H1 (cell line): ENCODE results near the gene UBL4A. TPM values are rescaled to one million over a fixed set of nuclear protein-coding genes. Genes with fewer than 3 reads are reported as not detected.
A peak's percentile ranks its signal among the peaks of the same experiment; 100 is the strongest.

Experiments used
- CTCF ChIA-PET: fragments of 300-600 bp; sonication (Branson Sonifier 250); formaldehyde crosslinking; loops from one replicate; lab custom pipeline; 2021; ENCODE audit not compliant: partially characterized antibody; lab: Charles Lee
- POLR2A ChIA-PET: fragments of 300-600 bp; sonication (Branson Sonifier 250); formaldehyde crosslinking; loops from one replicate; lab custom pipeline; 2021; ENCODE audit warnings: inconsistent platforms; ENCODE audit not compliant: partially characterized antibody; lab: Charles Lee
- DNase-seq, 2 experiments: peaks; one replicate each; pipeline versions ENCODE4 v3.0.0 to v3.0.0-alpha.2; 2010 to 2022; ENCODE audit warnings: low spot score in 2 of 2, low read depth in 1 of 2, mixed read lengths in 1 of 2
- FAIRE-seq: peaks from 2 replicates; lab custom pipeline; 2011; peaks lifted over from hg19 to GRCh38; lab: Jason Lieb, UNC
- H2AFZ ChIP-seq: 2 replicates; pipeline ENCODE4 v1.8.1; 2012; ENCODE audit warnings: low read length, inconsistent platforms
- H2AK5ac ChIP-seq: 2 replicates; pipeline ENCODE4 v1.6.1; 2013; ENCODE audit warnings: low read depth, low read length
- H2BK120ac ChIP-seq: replicated peaks from 2 replicates; pipeline ENCODE3; 2013; ENCODE audit warnings: low read depth, low read length, inconsistent platforms
- H2BK12ac ChIP-seq: 2 replicates; pipeline ENCODE4 v1.6.1; 2013; ENCODE audit warnings: low read depth, low read length
- H2BK15ac ChIP-seq: 2 replicates; pipeline ENCODE4 v1.6.1; 2013; ENCODE audit warnings: low read length
- H2BK20ac ChIP-seq: 2 replicates; pipeline ENCODE4 v1.6.1; 2013; ENCODE audit warnings: low read length
- H2BK5ac ChIP-seq: 2 replicates; pipeline ENCODE4 v1.6.1; 2013; ENCODE audit warnings: low read depth, low read length
- H3K14ac ChIP-seq: 2 replicates; pipeline ENCODE4 v1.6.1; 2013; ENCODE audit warnings: inconsistent platforms; ENCODE audit not compliant: insufficient read length
- H3K18ac ChIP-seq: 2 replicates; pipeline ENCODE4 v1.6.1; 2013; ENCODE audit warnings: low read length; ENCODE audit errors: extremely low read depth
- H3K23ac ChIP-seq: 2 replicates; pipeline ENCODE4 v1.6.1; 2013; ENCODE audit warnings: inconsistent platforms; ENCODE audit not compliant: insufficient read length
- H3K23me2 ChIP-seq: 2 replicates; pipeline ENCODE4 v1.6.1; 2013; ENCODE audit warnings: low read depth, low read length
- H3K27ac ChIP-seq: 2 replicates; pipeline ENCODE4 v1.6.1; 2011; ENCODE audit warnings: low read depth, low read length, inconsistent platforms
- H3K27me3 ChIP-seq, 4 experiments: replicated peaks in 1 of 4; 1 replicate in 1 of 4; 2 replicates in 3 of 4; pipeline versions ENCODE4 v1.6.1 to v1.8.1; 2011 to 2013; ENCODE audit warnings: low read length in 3 of 4, mild to moderate bottlenecking in 3 of 4, inconsistent platforms in 2 of 4, mixed read lengths in 2 of 4, moderate library complexity in 1 of 4; ENCODE audit not compliant: control insufficient read depth in 3 of 4, insufficient read depth in 3 of 4; ENCODE audit errors: extremely low read depth in 1 of 4
- H3K36me3 ChIP-seq, 4 experiments: 2 replicates each; pipeline versions ENCODE4 v1.6.1 to v1.8.1; 2011 to 2013; ENCODE audit warnings: mild to moderate bottlenecking in 4 of 4, low read length in 3 of 4, moderate library complexity in 2 of 4, control low read depth in 1 of 4, inconsistent platforms in 1 of 4; ENCODE audit not compliant: insufficient read depth in 4 of 4, control insufficient read depth in 2 of 4
- H3K4ac ChIP-seq: replicated peaks from 2 replicates; pipeline ENCODE3; 2013; ENCODE audit warnings: low read length, low read depth, mixed read lengths, inconsistent platforms; ENCODE audit not compliant: insufficient read length
- H3K4me1 ChIP-seq, 4 experiments: replicated peaks in 1 of 4; 1 replicate in 1 of 4; 2 replicates in 3 of 4; pipeline versions ENCODE4 v1.6.1 to v1.8.1; 2011 to 2013; ENCODE audit warnings: low read length in 3 of 4, inconsistent platforms in 2 of 4, mixed read lengths in 1 of 4; ENCODE audit not compliant: insufficient read depth in 4 of 4, control insufficient read depth in 3 of 4
- H3K4me2 ChIP-seq, 2 experiments: 2 replicates each; pipeline versions ENCODE4 v1.6.1 to v1.8.1; 2011 to 2013; ENCODE audit warnings: low read depth in 2 of 2, low read length in 2 of 2, control low read depth in 1 of 2, inconsistent platforms in 1 of 2, mild to moderate bottlenecking in 1 of 2; ENCODE audit not compliant: insufficient read depth in 1 of 2
- H3K4me3 ChIP-seq, 4 experiments: fragments of 200-600, 300-600 bp in 1 of 4; sonication (generic), shearing (Covaris generic), sonication (Bioruptor Twin) in 1 of 4; 2 replicates each; pipeline versions ENCODE4 v1.5.1 to v1.8.1; 2011 to 2016; ENCODE audit warnings: low read length in 4 of 4, low read depth in 3 of 4, control low read depth in 2 of 4, inconsistent platforms in 2 of 4, mild to moderate bottlenecking in 2 of 4, mixed read lengths in 1 of 4, moderate library complexity in 1 of 4; ENCODE audit not compliant: insufficient read depth in 2 of 4; ENCODE audit errors: extremely low read depth in 1 of 4
- H3K56ac ChIP-seq: replicated peaks from 2 replicates; pipeline ENCODE3; 2013; ENCODE audit warnings: low read depth, mild to moderate bottlenecking, mixed read lengths, low read length, inconsistent platforms; ENCODE audit not compliant: insufficient read length
- H3K79me1 ChIP-seq: 2 replicates; pipeline ENCODE4 v1.6.1; 2013; ENCODE audit warnings: low read depth, low read length, control low read depth
- H3K79me2 ChIP-seq, 2 experiments: 2 replicates each; pipeline versions ENCODE4 v1.6.1 to v1.8.1; 2012 to 2013; ENCODE audit warnings: low read length in 2 of 2, mild to moderate bottlenecking in 2 of 2, inconsistent platforms in 1 of 2; ENCODE audit not compliant: insufficient read depth in 2 of 2, control insufficient read depth in 1 of 2
- H3K9ac ChIP-seq, 4 experiments: replicated peaks in 1 of 4; 1 replicate in 1 of 4; 2 replicates in 3 of 4; pipeline versions ENCODE4 v1.6.1 to v1.8.1; 2011 to 2013; ENCODE audit warnings: low read depth in 3 of 4, low read length in 3 of 4, control low read depth in 2 of 4, mild to moderate bottlenecking in 2 of 4, moderate library complexity in 2 of 4, inconsistent platforms in 1 of 4; ENCODE audit errors: extremely low read depth in 1 of 4
- H3K9me3 ChIP-seq, 2 experiments: 2 replicates each; pipeline versions ENCODE4 v1.6.1 to v1.8.1; 2012 to 2013; ENCODE audit warnings: mild to moderate bottlenecking in 2 of 2, moderate library complexity in 2 of 2, control low read depth in 1 of 2, inconsistent platforms in 1 of 2, low read depth in 1 of 2, low read length in 1 of 2, mixed read lengths in 1 of 2; ENCODE audit not compliant: insufficient read depth in 2 of 2
- H4K20me1 ChIP-seq, 2 experiments: replicated peaks in 1 of 2; 2 replicates each; pipeline versions ENCODE3 to v1.8.1; 2011 to 2013; ENCODE audit warnings: inconsistent platforms in 2 of 2, low read length in 2 of 2, mild to moderate bottlenecking in 1 of 2; ENCODE audit not compliant: insufficient read depth in 2 of 2, control insufficient read depth in 1 of 2
- H4K5ac ChIP-seq: 2 replicates; pipeline ENCODE4 v1.6.1; 2013; ENCODE audit warnings: low read length, low read depth, mixed read lengths, inconsistent platforms; ENCODE audit not compliant: insufficient read length
- H4K8ac ChIP-seq: 2 replicates; pipeline ENCODE4 v1.8.0; 2013; ENCODE audit warnings: mild to moderate bottlenecking, moderate library complexity, low read length, inconsistent platforms; ENCODE audit not compliant: insufficient read depth; ENCODE audit errors: extremely low read depth
- H4K91ac ChIP-seq: replicated peaks from 2 replicates; pipeline ENCODE3; 2013; ENCODE audit warnings: low read length, mixed read lengths, inconsistent platforms; ENCODE audit not compliant: insufficient read length
- CBX5 ChIP-seq: fragments of 300-800, 300-1000 bp; sonication (generic); IDR thresholded peaks from 2 replicates; pipeline ENCODE4 v1.7.1; 2016; ENCODE audit warnings: antibody characterized with exemption, low read length, low read depth
- CREB1 ChIP-seq: IDR thresholded peaks from 2 replicates; pipeline ENCODE4 v1.6.1; 2012; ENCODE audit warnings: inconsistent platforms
- KDM4A ChIP-seq: IDR thresholded peaks from one replicate; pipeline ENCODE4 v1.7.1; 2012; ENCODE audit warnings: low read depth, mild to moderate bottlenecking, moderate library complexity, low read length, inconsistent platforms; ENCODE audit not compliant: severe bottlenecking
- NANOG ChIP-seq: IDR thresholded peaks from 2 replicates; pipeline ENCODE4 v1.6.1; 2011; ENCODE audit warnings: low read length, low read depth, mild to moderate bottlenecking, inconsistent platforms; ENCODE audit not compliant: insufficient read depth, poor library complexity, severe bottlenecking
- NRF1 ChIP-seq: IDR thresholded peaks from 2 replicates; pipeline ENCODE4 v1.6.1; 2011; ENCODE audit warnings: mild to moderate bottlenecking, low read depth, low read length, improper control_type of control experiment
- PHF8 ChIP-seq: fragments of 200-600 bp; sonication (generic); conservative IDR thresholded peaks from 2 replicates; pipeline ENCODE4 v1.7.1; 2012; ENCODE audit warnings: low read depth, mild to moderate bottlenecking, inconsistent platforms, low read length, moderate library complexity
- SAP30 ChIP-seq: fragments of 300-600 bp; sonication (generic); IDR thresholded peaks from 2 replicates; pipeline ENCODE4 v1.7.1; 2012; ENCODE audit warnings: low read length, moderate library complexity, mild to moderate bottlenecking, inconsistent platforms; ENCODE audit not compliant: insufficient read depth, insufficient replicate concordance
- SIRT6 ChIP-seq: IDR thresholded peaks from one replicate; pipeline ENCODE4 v1.7.1; 2012; ENCODE audit warnings: low read length, inconsistent platforms
- YY1 ChIP-seq: IDR thresholded peaks from 2 replicates; pipeline ENCODE4 v1.6.1; 2011; ENCODE audit warnings: low read depth, mild to moderate bottlenecking, low read length
- WGBS, 2 experiments: shearing (Covaris generic) in 1 of 2; methylation state at CpG; one replicate each; pipeline versions ENCODE4 v1.1.6 to v1.1.7; 2013 to 2015; ENCODE audit warnings: low lambda C conversion rate in 2 of 2, mixed read lengths in 2 of 2, inconsistent platforms in 1 of 2, low coverage in 1 of 2, missing lambda C conversion rate in 1 of 2; ENCODE audit not compliant: insufficient replicate concordance in 2 of 2, insufficient coverage in 1 of 2, insufficient read length in 1 of 2; ENCODE audit errors: extremely low coverage in 1 of 2, missing lambda C conversion rate in 1 of 2; 5-methylcytosine and 5-hydroxymethylcytosine counted together
- polyA plus RNA-seq, 7 experiments: library from polyadenylated mRNA; depleted of rRNA in 3 of 7; stranded (reverse) in 5 of 7; unstranded in 2 of 7; fragments of >200 nt in 5 of 7; fragments of 200-250 nt in 2 of 7; gene quantifications; 1 replicate in 5 of 7; 2 replicates in 1 of 7; 4 replicates in 1 of 7; pipeline versions ENCODE4 v1.2.1 to v1.2.3, GENCODE V29; 2011 to 2013; ENCODE audit warnings: missing spikeins in 2 of 7, mixed read lengths in 2 of 7
- total RNA-seq: library from RNA; stranded (reverse); fragmentation: NEBNext Ultra II Directional; extraction: Animal tissue kit (Norgen Biotek cat#: 25700); gene quantifications from 2 replicates; pipeline ENCODE4 v1.2.1, GENCODE V29; 2021
- TF ChIP-seq, protein P1 (sequence below): IDR thresholded peaks from 2 replicates; pipeline ENCODE4 v1.6.1; 2012; ENCODE audit warnings: inconsistent platforms

UBL4A gene
- total and polyA plus RNA-seq, 2 of the 8 experiments (the other 6 are each of a cell fraction or from before 2014, with no cell fraction given): 23.1 to 31.7 TPM

- H2AFZ ChIP-seq: no peak within 1 kb of the TSS
- no peaks in the 10 kb centered on the region for H3K9me3 ChIP-seq
- peak within 1 kb of the TSS; percentile 69 to 72 for H3K4me2 ChIP-seq
- peaks cover 0 to 31% (median 14%) of the 10 kb centered on the region in 4 experiments; a peak in 5 of 8 replicates for H3K36me3 ChIP-seq
- no peak within 1 kb of the TSS for H2BK120ac ChIP-seq
- H3K27ac ChIP-seq: no peak within 1 kb of the TSS
- H3K4ac ChIP-seq: no peak within 1 kb of the TSS
- H3K4me3 ChIP-seq: peak within 1 kb of the TSS; percentile 38 to 71 (median 49)
- H3K27me3 ChIP-seq: no peaks in the 10 kb centered on the region
- no peak within 1 kb of the TSS for H3K56ac ChIP-seq
- ChIA-PET POLR2A (interaction anchor here (1.1 to 2.9 kb wide), 7 partner anchors 10 to 91 kb away, joined by 3 to 9 read pairs (median 5); partner anchors contain the start of genes ATP6AP1 and RPL10), CTCF (interaction anchor here (0.9 to 1.6 kb wide), 4 partner anchors 12 to 101 kb away, joined by 3 to 4 read pairs (median 3); no protein-coding TSS in a partner anchor)
- H3K14ac ChIP-seq: no peak within 1 kb of the TSS
- H4K20me1 ChIP-seq: peaks cover 0 to 5% of the 10 kb centered on the region in 2 experiments
- FAIRE-seq: no peak
- no peak within 1 kb of the TSS; the same call in 1 of the 2 replicates for H3K18ac ChIP-seq
- no peak within 1 kb of the TSS for H4K5ac ChIP-seq
- no peaks in the 10 kb centered on the region; the same call in 1 of the 2 replicates for H3K79me1 ChIP-seq
- no peak within 1 kb of the TSS for H2BK12ac ChIP-seq
- H3K23me2 ChIP-seq: peaks cover 3% of the 10 kb centered on the region; the same call in 1 of the 2 replicates
- H3K79me2 ChIP-seq: no peaks in the 10 kb centered on the region; a peak in 1 of 4 replicates
- H3K9ac ChIP-seq: peak within 1 kb of the TSS; percentile 0 to 37 (median 20); a peak in 5 of 7 replicates
- H4K8ac ChIP-seq: 0 out of 2 replicates have a peak within 1 kb of the TSS, but pooled peaks have one; percentile 25
- H2BK5ac ChIP-seq: no peak within 1 kb of the TSS
- DNase-seq: peak in 1 of 2 experiments; percentile 69
- H2BK20ac ChIP-seq: no peak within 1 kb of the TSS
- TF ChIP-seq CREB1: peak; percentile 71; the same call in 1 of the 2 replicates
- TF ChIP-seq SAP30: no peak
- no peak for TF ChIP-seq CBX5
- no peak for TF ChIP-seq SIRT6
- peak; percentile 50 for TF ChIP-seq KDM4A
- no peak for TF ChIP-seq NANOG
- TF ChIP-seq, protein P1, sequence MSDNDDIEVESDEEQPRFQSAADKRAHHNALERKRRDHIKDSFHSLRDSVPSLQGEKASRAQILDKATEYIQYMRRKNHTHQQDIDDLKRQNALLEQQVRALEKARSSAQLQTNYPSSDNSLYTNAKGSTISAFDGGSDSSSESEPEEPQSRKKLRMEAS: 0 out of 2 replicates have a peak, but pooled peaks have one; percentile 28
- TF ChIP-seq PHF8: 0 out of 2 replicates have a peak, but pooled peaks have one; percentile 2
- peak; percentile 8; the same call in 1 of the 2 replicates for TF ChIP-seq NRF1
- no peak for TF ChIP-seq YY1
- TF ChIP-seq, all 59 proteins: peak for 5
- WGBS, 2 experiments: 1% methylated on average over 18 of the region's 94 CpGs; no CpG with 5 or more reads in 1 of the 2 experiments
- Histone ChIP-seq H3K4me1 (peaks cover 0 to 4% (median 0%) of the 10 kb centered on the region in 4 experiments; a peak in 1 of 7 replicates), H2AK5ac (no peak within 1 kb of the TSS), H3K23ac (no peak within 1 kb of the TSS), H4K91ac (no peak within 1 kb of the TSS), H2BK15ac (no peak within 1 kb of the TSS)
Measured at GRCh38 chrX:154443992-154444754, 42.2 kb downstream of the UBL4A start, which contains the start of gene FAM50A. Gene FAM50A, plus strand, starts transcription at chrX:154444141. Its CDS starts 95 bp downstream, at chrX:154444236.
